ENCODE results near the gene TMSB10. TPM values are rescaled to one million over a fixed set of nuclear protein-coding genes. Genes with fewer than 3 reads are reported as not detected.

TMSB10 gene
- total and polyA plus RNA-seq, 2 donors (not counting 1 experiment from before 2014, with no cell fraction given), result 7,414 to 8,130 TPM

GRCh38 chr2:84904717-84905174, 710 bp upstream of the TMSB10 start:
- no peaks in the 10 kb centered on the region for H3K9me3 ChIP-seq (ENCODE audit: control insufficient read depth, insufficient read depth, low read depth, low read length)
- no peak for TF ChIP-seq CTCF (conservative IDR thresholded peaks at IDR 0.05 in 1 of 2, IDR thresholded peaks at IDR 0.05 in 1 of 2; ENCODE audit: low read depth in 1 of 2, low read length in 2 of 2)
- no peak for TF ChIP-seq EZH2 (IDR thresholded peaks at IDR 0.05; ENCODE audit: low read length, missing control alignments)
- H4K20me1 ChIP-seq (ENCODE audit: control insufficient read depth, extremely low read depth, insufficient read depth, low read length), result no peaks in the 10 kb centered on the region
- no peak overlapping the region for H2AFZ ChIP-seq (ENCODE audit: low read length)
- peaks cover 2% of the 10 kb centered on the region for H3K36me3 ChIP-seq (ENCODE audit: control insufficient read depth, insufficient read depth, low read length)
- no peaks in the 10 kb centered on the region for H3K27me3 ChIP-seq (ENCODE audit: control insufficient read depth, insufficient read depth, low read length)
- H3K4me3 ChIP-seq (replicated peaks in 1 of 4; ENCODE audit: control extremely low read depth in 1 of 4, insufficient read depth in 1 of 4, low read depth in 3 of 4, low read length in 4 of 4), result peak overlapping the region; percentile 77 to 98 (median 93)
- peak overlapping the region; percentile 96 for H3K9ac ChIP-seq (ENCODE audit: insufficient read depth, low read length)
- peaks cover 17% of the 10 kb centered on the region for H3K79me2 ChIP-seq (ENCODE audit: control insufficient read depth, insufficient read depth, low read length)
- peaks cover 5% of the 10 kb centered on the region for H3K4me1 ChIP-seq (ENCODE audit: control insufficient read depth, extremely low read depth, insufficient read depth, low read length)
- peak overlapping the region; percentile 49 for H3K4me2 ChIP-seq (ENCODE audit: extremely low read depth, insufficient read depth, low read length)
- H3K27ac ChIP-seq (ENCODE audit: insufficient read depth, low read length), result peak overlapping the region; percentile 83
- DNase-seq (ENCODE audit: low read depth in 2 of 2), result peak; percentile 71 to 82

- peaks cover 17% of the 10 kb centered on the region for H3K79me2 ChIP-seq (ENCODE audit: control insufficient read depth, insufficient read depth, low read length)
- H3K9ac ChIP-seq (ENCODE audit: insufficient read depth, low read length), result peak overlapping the region; percentile 96
- no peak for DNase-seq (ENCODE audit: low read depth in 2 of 2)
- no peaks in the 10 kb centered on the region for H4K20me1 ChIP-seq (ENCODE audit: control insufficient read depth, extremely low read depth, insufficient read depth, low read length)
- TF ChIP-seq CTCF (conservative IDR thresholded peaks at IDR 0.05 in 1 of 2, IDR thresholded peaks at IDR 0.05 in 1 of 2; ENCODE audit: low read depth in 1 of 2, low read length in 2 of 2), result no peak
- TF ChIP-seq EZH2 (IDR thresholded peaks at IDR 0.05; ENCODE audit: low read length, missing control alignments), result no peak
- peak overlapping the region; percentile 93 for H3K27ac ChIP-seq (ENCODE audit: insufficient read depth, low read length)
- H3K4me3 ChIP-seq (replicated peaks in 1 of 4; ENCODE audit: control extremely low read depth in 1 of 4, insufficient read depth in 1 of 4, low read depth in 3 of 4, low read length in 4 of 4), result peak overlapping the region; percentile 92 to 99 (median 96)
- no peak overlapping the region for H2AFZ ChIP-seq (ENCODE audit: low read length)
- H3K4me1 ChIP-seq (ENCODE audit: control insufficient read depth, extremely low read depth, insufficient read depth, low read length), result peaks cover 5% of the 10 kb centered on the region
- H3K4me2 ChIP-seq (ENCODE audit: extremely low read depth, insufficient read depth, low read length), result peak overlapping the region; percentile 26
- H3K9me3 ChIP-seq (ENCODE audit: control insufficient read depth, insufficient read depth, low read depth, low read length), result no peaks in the 10 kb centered on the region
- H3K27me3 ChIP-seq (ENCODE audit: control insufficient read depth, insufficient read depth, low read length), result no peaks in the 10 kb centered on the region
- H3K36me3 ChIP-seq (ENCODE audit: control insufficient read depth, insufficient read depth, low read length), result peaks cover 2% of the 10 kb centered on the region
Observed at GRCh38 chr2:84906108-84906899, 848 bp downstream of the TMSB10 start.

- TF ChIP-seq CTCF (conservative IDR thresholded peaks at IDR 0.05 in 1 of 2, IDR thresholded peaks at IDR 0.05 in 1 of 2; ENCODE audit: low read depth in 1 of 2, low read length in 2 of 2), result no peak
- TF ChIP-seq EZH2 (IDR thresholded peaks at IDR 0.05; ENCODE audit: low read length, missing control alignments), result no peak
- no peaks in the 10 kb centered on the region for H3K27me3 ChIP-seq (ENCODE audit: control insufficient read depth, insufficient read depth, low read length)
- DNase-seq (ENCODE audit: low read depth in 2 of 2), result peak; percentile 91 to 93
Observed at GRCh38 chr2:84906900-84907714, 1.7 kb downstream of the TMSB10 start.

More at GRCh38 chr2:84906900-84907714, 1.7 kb downstream of the TMSB10 start:
- H3K9ac ChIP-seq (ENCODE audit: insufficient read depth, low read length), result peak overlapping the region; percentile 96
- H3K9me3 ChIP-seq (ENCODE audit: control insufficient read depth, insufficient read depth, low read depth, low read length), result no peaks in the 10 kb centered on the region
- H3K4me1 ChIP-seq (ENCODE audit: control insufficient read depth, extremely low read depth, insufficient read depth, low read length), result peaks cover 2% of the 10 kb centered on the region
- H3K4me3 ChIP-seq (replicated peaks in 1 of 4; ENCODE audit: control extremely low read depth in 1 of 4, insufficient read depth in 1 of 4, low read depth in 3 of 4, low read length in 4 of 4), result peak overlapping the region; percentile 92 to 99 (median 96)
- peaks cover 17% of the 10 kb centered on the region for H3K79me2 ChIP-seq (ENCODE audit: control insufficient read depth, insufficient read depth, low read length)
- H2AFZ ChIP-seq (ENCODE audit: low read length), result no peak overlapping the region
- H4K20me1 ChIP-seq (ENCODE audit: control insufficient read depth, extremely low read depth, insufficient read depth, low read length), result no peaks in the 10 kb centered on the region
- H3K4me2 ChIP-seq (ENCODE audit: extremely low read depth, insufficient read depth, low read length), result peak overlapping the region; percentile 26
- peak overlapping the region; percentile 93 for H3K27ac ChIP-seq (ENCODE audit: insufficient read depth, low read length)
- peaks cover 2% of the 10 kb centered on the region for H3K36me3 ChIP-seq (ENCODE audit: control insufficient read depth, insufficient read depth, low read length)
